ENCODE measurements around the gene BEGAIN. TPM values are rescaled to one million over a fixed set of nuclear protein-coding genes. Genes with fewer than 3 reads are reported as not detected.

Gene BEGAIN
- total RNA-seq, 1 donor from 2014 or later: 7.0 TPM

DNA sequence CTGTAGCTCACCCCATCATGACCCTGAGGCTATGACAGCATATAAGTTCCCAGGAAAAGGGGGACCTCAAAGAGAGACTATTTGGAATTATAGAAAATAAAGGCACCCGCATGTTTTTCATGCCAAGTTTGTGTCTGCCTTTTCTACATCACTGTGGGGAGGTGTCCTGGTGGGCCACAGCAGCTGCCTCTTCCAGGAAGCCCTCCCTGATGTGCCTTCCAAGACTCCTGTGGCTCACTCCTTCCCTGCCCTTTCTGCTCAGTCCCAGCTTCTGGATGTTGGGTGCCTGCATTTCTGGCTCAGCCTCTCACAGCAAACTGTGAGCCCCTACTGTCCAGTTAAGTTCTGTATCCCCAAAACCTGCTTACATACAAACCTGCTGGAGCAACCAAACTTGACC is 36.3 kb upstream of the BEGAIN start:
- Mint-ChIP-seq H3K9me3 (ENCODE audit: unreplicated experiment) (peaks cover 6% of the 10 kb centered on the region), H3K4me1 (ENCODE audit: low read depth, unreplicated experiment) (peaks cover 15% of the 10 kb centered on the region), H3K27me3 (ENCODE audit: unreplicated experiment) (peaks cover 10% of the 10 kb centered on the region), H3K36me3 (ENCODE audit: unreplicated experiment) (peaks cover 7% of the 10 kb centered on the region), H3K4me3 (ENCODE audit: unreplicated experiment) (no peak overlapping the region), H3K27ac (ENCODE audit: unreplicated experiment) (no peak overlapping the region)
- DNase-seq: no peak
- TF ChIP-seq CTCF (IDR thresholded peaks at IDR 0.05; ENCODE audit: partially characterized antibody, unreplicated experiment): no peak

- Mint-ChIP-seq H3K4me1 (ENCODE audit: low read depth, unreplicated experiment) (peaks cover 20% of the 10 kb centered on the region), H3K27ac (ENCODE audit: unreplicated experiment) (no peak overlapping the region), H3K27me3 (ENCODE audit: unreplicated experiment) (peaks cover 8% of the 10 kb centered on the region), H3K4me3 (ENCODE audit: unreplicated experiment) (no peak overlapping the region), H3K36me3 (ENCODE audit: unreplicated experiment) (peaks cover 4% of the 10 kb centered on the region), H3K9me3 (ENCODE audit: unreplicated experiment) (peaks cover 6% of the 10 kb centered on the region)
- no peak for DNase-seq
- no peak for TF ChIP-seq CTCF (IDR thresholded peaks at IDR 0.05; ENCODE audit: partially characterized antibody, unreplicated experiment)
Measured at GRCh38 chr14:100622708-100623485, 35.7 kb upstream of the BEGAIN start.

- no peak overlapping the region for H3K4me3 Mint-ChIP-seq (ENCODE audit: unreplicated experiment)
- H3K27ac Mint-ChIP-seq (ENCODE audit: unreplicated experiment): no peak overlapping the region
- DNase-seq: no peak
- TF ChIP-seq CTCF (IDR thresholded peaks at IDR 0.05; ENCODE audit: partially characterized antibody, unreplicated experiment): no peak
- peaks cover 8% of the 10 kb centered on the region for H3K27me3 Mint-ChIP-seq (ENCODE audit: unreplicated experiment)
- peaks cover 6% of the 10 kb centered on the region for H3K9me3 Mint-ChIP-seq (ENCODE audit: unreplicated experiment)
- peaks cover 27% of the 10 kb centered on the region for H3K4me1 Mint-ChIP-seq (ENCODE audit: low read depth, unreplicated experiment)
- no peaks in the 10 kb centered on the region for H3K36me3 Mint-ChIP-seq (ENCODE audit: unreplicated experiment)
Measured at GRCh38 chr14:100622224-100622623, 35.0 kb upstream of the BEGAIN start.

DNA sequence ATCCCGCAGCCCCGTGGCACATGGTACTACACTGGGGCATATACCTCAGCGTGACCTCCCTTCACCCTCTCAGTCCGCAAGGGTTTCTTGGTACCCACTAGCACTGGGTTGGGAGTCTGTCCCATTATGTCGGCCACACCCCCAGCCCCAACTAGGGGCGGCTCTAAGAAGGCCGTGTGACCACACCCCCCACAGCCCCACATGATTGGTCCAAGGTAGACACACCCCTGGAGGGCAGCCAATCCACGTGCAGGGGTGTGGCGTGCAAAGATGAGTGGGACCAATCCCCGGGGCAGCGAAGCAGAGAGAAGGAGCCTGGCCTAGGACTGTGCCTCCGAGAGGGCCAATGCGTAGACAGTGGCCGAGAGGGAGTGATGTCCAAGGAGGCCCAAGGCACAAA is 34.6 kb upstream of the BEGAIN start:
- H3K27ac Mint-ChIP-seq (ENCODE audit: unreplicated experiment): no peak overlapping the region
- H3K9me3 Mint-ChIP-seq (ENCODE audit: unreplicated experiment): peaks cover 6% of the 10 kb centered on the region
- peaks cover 8% of the 10 kb centered on the region for H3K27me3 Mint-ChIP-seq (ENCODE audit: unreplicated experiment)
- TF ChIP-seq CTCF (IDR thresholded peaks at IDR 0.05; ENCODE audit: partially characterized antibody, unreplicated experiment): no peak
- H3K4me3 Mint-ChIP-seq (ENCODE audit: unreplicated experiment): no peak overlapping the region
- peaks cover 30% of the 10 kb centered on the region for H3K4me1 Mint-ChIP-seq (ENCODE audit: low read depth, unreplicated experiment)
- no peak for DNase-seq
- H3K36me3 Mint-ChIP-seq (ENCODE audit: unreplicated experiment): no peaks in the 10 kb centered on the region
